AG04449 (cell line): Measurements from ENCODE around the gene ERCC4.

Source experiments
- CTCF ChIA-PET: fragments of 350-600 bp; formaldehyde crosslinking; extraction: SDS; loops from one replicate; lab custom pipeline; 2021; ENCODE audit warnings: antibody characterized with exemption; lab: Yijun Ruan, JAX
- POLR2A ChIA-PET: fragments of 400-600, 350-600 bp; formaldehyde crosslinking; extraction: SDS; loops from one replicate; lab custom pipeline; 2020; ENCODE audit warnings: antibody characterized with exemption, inconsistent platforms; lab: Yijun Ruan, JAX
- DNase-seq: peaks from one replicate; pipeline ENCODE4 v3.0.0-alpha.2; 2010; ENCODE audit warnings: low read depth, low spot score
- H3K4me3 ChIP-seq: 2 replicates; pipeline ENCODE4 v1.5.1; 2011; ENCODE audit warnings: low read depth, mild to moderate bottlenecking, control low read depth, low read length
- CTCF ChIP-seq: IDR thresholded peaks from one replicate; pipeline ENCODE4 v1.5.1; 2011; ENCODE audit warnings: mild to moderate bottlenecking, moderate library complexity, low read length, control low read depth, inconsistent platforms; ENCODE audit not compliant: insufficient read depth; ENCODE audit errors: missing control alignments

The ERCC4 gene

GRCh38 chr16:13936155-13936554 lies 16.2 kb downstream of the ERCC4 start:
- ChIA-PET POLR2A (interaction anchor here (0.7 kb wide), 1 partner anchor 250 kb away, joined by 6 read pairs; no protein-coding TSS in a partner anchor), CTCF (interaction anchor here (0.6 to 5.0 kb wide), 5 partner anchors 12 to 315 kb away, joined by 3 to 30 read pairs (median 3); partner anchors contain the start of gene ERCC4)
- H3K4me3 ChIP-seq, result no peak overlapping the region
- DNase-seq, result no peak
- no peak for TF ChIP-seq CTCF

DNA sequence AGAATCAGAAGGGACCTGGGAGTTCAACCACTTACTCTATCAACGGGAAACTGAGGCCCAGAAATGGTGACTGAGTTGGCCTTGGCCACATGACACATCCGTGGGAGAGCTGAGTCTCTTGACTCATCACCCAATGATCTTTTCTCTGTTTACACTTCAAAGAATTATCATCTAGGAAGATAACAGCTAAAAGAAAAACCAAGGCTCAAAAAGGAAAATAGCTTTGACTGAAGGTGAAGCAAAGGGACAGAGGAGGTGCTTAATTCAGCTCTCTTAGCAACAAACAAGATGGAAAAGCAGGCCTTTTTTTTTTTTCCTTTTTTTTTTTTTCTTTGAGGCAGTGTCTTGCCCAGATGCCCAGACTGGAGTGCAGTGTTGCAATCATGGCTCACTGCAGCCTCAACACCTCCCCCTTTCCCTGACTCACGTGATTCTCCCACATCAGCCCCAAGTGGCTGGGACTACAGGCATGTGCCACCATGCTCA lies 16.7 kb downstream of the ERCC4 start:
- CTCF ChIA-PET, result interaction anchor here (0.6 to 5.0 kb wide), 5 partner anchors 12 to 322 kb away, joined by 3 to 30 read pairs (median 3); no protein-coding TSS in a partner anchor

GRCh38 chr16:13937411-13937810 lies 17.5 kb downstream of the ERCC4 start:
- TF ChIP-seq CTCF, result no peak
- DNase-seq, result no peak
- no peak overlapping the region for H3K4me3 ChIP-seq
- CTCF ChIA-PET, result interaction anchor here (1.2 kb wide), 1 partner anchor 321 kb away, joined by 3 read pairs; no protein-coding TSS in a partner anchor
- POLR2A ChIA-PET, result interaction anchor here (0.6 kb wide), 1 partner anchor 249 kb away, joined by 3 read pairs; no protein-coding TSS in a partner anchor

More for the DNA sequence above, 16.7 kb downstream of the ERCC4 start:
- no peak overlapping the region for H3K4me3 ChIP-seq
- no peak for TF ChIP-seq CTCF
- POLR2A ChIA-PET, result interaction anchor here (0.7 kb wide), 1 partner anchor 250 kb away, joined by 6 read pairs; no protein-coding TSS in a partner anchor
- DNase-seq, result no peak

GRCh38 chr16:13938480-13938879 lies 18.5 kb downstream of the ERCC4 start:
- DNase-seq, result no peak
- ChIA-PET POLR2A (no interaction called here), CTCF (no interaction called here)
- no peak overlapping the region for H3K4me3 ChIP-seq
- no peak for TF ChIP-seq CTCF

DNA sequence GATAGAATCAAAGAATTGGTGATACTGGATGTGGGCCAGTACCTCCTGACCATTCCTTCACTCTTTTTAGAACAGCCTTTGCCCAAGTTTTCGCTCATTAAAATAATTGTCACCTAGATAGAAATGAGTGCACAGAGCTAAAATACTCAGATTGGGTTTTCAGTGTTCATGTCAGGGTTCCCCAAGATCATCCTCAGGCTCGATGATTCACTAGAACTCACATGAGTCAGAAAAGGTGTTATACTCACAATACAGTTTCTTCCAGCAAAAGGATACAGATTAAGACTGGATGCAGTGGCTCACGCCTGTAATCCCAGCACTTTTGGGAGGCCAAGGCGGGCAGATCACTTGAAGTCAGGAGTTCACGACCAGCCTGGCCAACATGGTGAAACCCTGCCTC lies 19.9 kb downstream of the ERCC4 start:
- TF ChIP-seq CTCF, result no peak
- no peak for DNase-seq
- H3K4me3 ChIP-seq, result no peak overlapping the region
- POLR2A ChIA-PET, result interaction anchor here (1.2 kb wide), 1 partner anchor 10 kb away, joined by 4 read pairs; no protein-coding TSS in a partner anchor
- CTCF ChIA-PET, result interaction anchor here (0.8 kb wide), 1 partner anchor 12 kb away, joined by 8 read pairs; no protein-coding TSS in a partner anchor

DNA sequence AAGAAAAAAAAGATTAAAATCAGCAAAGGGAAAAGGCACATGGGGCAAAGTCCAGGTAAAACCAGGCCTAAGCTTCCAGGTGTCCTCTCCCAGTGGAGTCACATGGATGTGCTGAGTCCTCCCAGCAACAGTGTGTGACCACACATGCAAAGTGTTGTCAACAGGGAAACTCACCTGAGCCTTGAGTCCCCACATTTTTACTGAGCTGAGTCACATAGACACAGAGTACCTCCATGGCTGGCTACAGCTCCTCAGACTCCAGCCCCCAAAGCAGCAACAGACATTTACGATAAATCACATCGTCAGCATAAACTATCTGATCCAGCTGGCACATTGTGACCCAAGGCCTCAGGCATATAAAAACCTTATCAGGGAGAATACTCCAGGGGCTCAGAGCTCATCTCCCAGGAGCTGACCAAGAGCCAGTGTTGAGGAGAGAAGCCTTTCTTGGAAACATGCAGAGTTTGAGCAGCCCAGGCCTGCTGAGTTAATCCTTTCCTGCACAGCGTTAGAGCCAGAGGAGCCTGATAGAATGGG lies 20.5 kb downstream of the ERCC4 start:
- no peak for TF ChIP-seq CTCF
- ChIA-PET POLR2A (interaction anchor here (1.2 kb wide), 1 partner anchor 11 kb away, joined by 4 read pairs; no protein-coding TSS in a partner anchor), CTCF (interaction anchor here (0.8 to 2.2 kb wide), 3 partner anchors 12 to 21 kb away, joined by 3 to 10 read pairs (median 8); partner anchors contain the start of gene ERCC4)
- no peak overlapping the region for H3K4me3 ChIP-seq
- DNase-seq, result no peak
